ENCODE results near the gene VTI1A. TPM values are rescaled to one million over a fixed set of nuclear protein-coding genes. Genes with fewer than 3 reads are reported as not detected.

The VTI1A gene
- total RNA-seq, 1 donor from 2014 or later, result 39.4 TPM

DNA sequence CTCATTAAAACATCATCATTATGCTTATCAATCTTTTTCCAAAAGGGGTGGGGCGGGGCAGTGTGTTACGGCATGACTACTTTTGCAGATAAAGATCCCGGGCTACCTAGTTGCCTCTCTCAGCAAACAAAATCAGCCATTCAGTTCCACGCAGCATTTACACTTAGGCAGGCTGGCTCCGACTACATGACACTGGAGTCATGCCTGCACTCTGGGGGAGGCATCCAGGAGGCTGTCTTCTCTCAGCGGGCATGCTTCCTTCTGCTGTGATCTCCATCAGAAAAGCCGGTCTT, 309.2 kb downstream of the VTI1A start:
- no peaks in the 10 kb centered on the region for H3K9me3 Mint-ChIP-seq (ENCODE audit: low read depth)
- peak overlapping the region; percentile 33 for H3K4me3 Mint-ChIP-seq (ENCODE audit: low read depth)
- TF ChIP-seq, protein P1, sequence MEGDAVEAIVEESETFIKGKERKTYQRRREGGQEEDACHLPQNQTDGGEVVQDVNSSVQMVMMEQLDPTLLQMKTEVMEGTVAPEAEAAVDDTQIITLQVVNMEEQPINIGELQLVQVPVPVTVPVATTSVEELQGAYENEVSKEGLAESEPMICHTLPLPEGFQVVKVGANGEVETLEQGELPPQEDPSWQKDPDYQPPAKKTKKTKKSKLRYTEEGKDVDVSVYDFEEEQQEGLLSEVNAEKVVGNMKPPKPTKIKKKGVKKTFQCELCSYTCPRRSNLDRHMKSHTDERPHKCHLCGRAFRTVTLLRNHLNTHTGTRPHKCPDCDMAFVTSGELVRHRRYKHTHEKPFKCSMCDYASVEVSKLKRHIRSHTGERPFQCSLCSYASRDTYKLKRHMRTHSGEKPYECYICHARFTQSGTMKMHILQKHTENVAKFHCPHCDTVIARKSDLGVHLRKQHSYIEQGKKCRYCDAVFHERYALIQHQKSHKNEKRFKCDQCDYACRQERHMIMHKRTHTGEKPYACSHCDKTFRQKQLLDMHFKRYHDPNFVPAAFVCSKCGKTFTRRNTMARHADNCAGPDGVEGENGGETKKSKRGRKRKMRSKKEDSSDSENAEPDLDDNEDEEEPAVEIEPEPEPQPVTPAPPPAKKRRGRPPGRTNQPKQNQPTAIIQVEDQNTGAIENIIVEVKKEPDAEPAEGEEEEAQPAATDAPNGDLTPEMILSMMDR (IDR thresholded peaks at IDR 0.05; ENCODE audit: unreplicated experiment), result no peak
- DNase-seq (ENCODE audit: low spot score, unreplicated experiment), result no peak
- H3K4me1 Mint-ChIP-seq (ENCODE audit: low read depth), result peaks cover 41% of the 10 kb centered on the region
- H3K27me3 Mint-ChIP-seq, result no peaks in the 10 kb centered on the region
- H3K27ac Mint-ChIP-seq, result peak overlapping the region; percentile 75
- peaks cover 2% of the 10 kb centered on the region for H3K36me3 Mint-ChIP-seq (ENCODE audit: insufficient read depth)

DNA sequence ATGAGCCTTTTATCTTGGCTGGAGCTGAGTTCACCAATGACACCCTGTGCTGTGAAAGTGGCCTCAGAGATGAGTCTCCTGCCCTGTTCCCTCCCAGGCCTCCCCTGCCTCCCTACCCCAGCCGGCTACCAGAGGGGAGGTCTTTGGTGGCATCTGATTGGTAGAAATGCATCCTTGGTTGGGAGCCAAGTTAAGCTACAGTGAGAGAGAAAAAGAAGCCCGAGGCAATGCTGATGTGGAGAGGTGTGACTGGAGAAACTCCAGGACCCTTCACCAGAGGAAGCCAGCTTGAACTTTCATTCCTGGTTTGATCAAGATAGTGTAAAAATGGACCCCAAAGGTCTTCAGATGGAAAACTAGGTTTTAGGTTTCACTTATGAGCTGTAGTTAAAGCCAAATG, 311.9 kb downstream of the VTI1A start:
- Mint-ChIP-seq H3K27me3 (no peaks in the 10 kb centered on the region), H3K4me3 (ENCODE audit: low read depth) (no peak overlapping the region), H3K4me1 (ENCODE audit: low read depth) (peaks cover 37% of the 10 kb centered on the region), H3K36me3 (ENCODE audit: insufficient read depth) (peaks cover 2% of the 10 kb centered on the region), H3K9me3 (ENCODE audit: low read depth) (no peaks in the 10 kb centered on the region), H3K27ac (no peak overlapping the region)
- TF ChIP-seq, protein P1 (IDR thresholded peaks at IDR 0.05; ENCODE audit: unreplicated experiment), result no peak
- no peak for DNase-seq (ENCODE audit: low spot score, unreplicated experiment)

DNA sequence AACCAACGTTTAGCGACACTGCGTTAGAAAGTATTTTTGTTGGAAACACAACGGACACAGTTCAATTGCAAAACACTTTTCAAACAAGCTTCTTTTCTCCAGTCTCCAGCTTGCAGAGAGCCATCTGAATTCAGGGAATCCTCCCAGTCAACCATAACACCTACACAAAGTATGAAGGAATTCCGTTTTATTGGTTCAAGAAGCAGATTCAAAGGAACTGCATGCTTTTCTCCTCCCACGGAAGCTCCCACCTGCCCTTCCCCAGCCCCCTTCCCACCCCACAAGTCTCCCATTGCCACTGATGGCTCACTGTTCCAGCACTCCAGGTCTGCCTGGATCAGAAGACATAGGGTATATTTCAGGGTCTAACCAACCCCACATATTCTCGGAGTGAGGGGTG, 312.5 kb downstream of the VTI1A start:
- Mint-ChIP-seq H3K27me3 (no peaks in the 10 kb centered on the region), H3K36me3 (ENCODE audit: insufficient read depth) (peaks cover 2% of the 10 kb centered on the region), H3K9me3 (ENCODE audit: low read depth) (no peaks in the 10 kb centered on the region), H3K4me1 (ENCODE audit: low read depth) (peaks cover 31% of the 10 kb centered on the region), H3K27ac (no peak overlapping the region), H3K4me3 (ENCODE audit: low read depth) (no peak overlapping the region)
- no peak for DNase-seq (ENCODE audit: low spot score, unreplicated experiment)
- TF ChIP-seq, protein P1 (IDR thresholded peaks at IDR 0.05; ENCODE audit: unreplicated experiment), result no peak

DNA sequence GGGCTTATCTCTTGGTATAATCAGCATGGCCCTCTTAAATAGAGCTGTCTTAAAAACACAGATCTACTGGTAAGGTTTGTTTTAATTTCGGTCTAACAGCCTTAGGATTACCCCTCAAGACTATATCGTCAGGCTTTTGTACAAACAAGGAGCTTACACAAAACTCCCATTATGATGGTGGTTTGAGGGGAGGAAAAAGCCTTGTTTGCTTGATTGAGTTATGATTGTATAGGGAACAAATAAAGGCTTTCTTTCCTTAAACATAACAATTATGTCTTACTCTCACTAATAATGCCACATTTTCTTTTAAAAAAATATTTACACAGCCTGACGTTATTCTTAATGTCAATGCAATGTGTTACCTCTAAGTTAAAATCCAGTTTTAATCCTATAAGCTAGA, 314.2 kb downstream of the VTI1A start:
- H3K4me3 Mint-ChIP-seq (ENCODE audit: low read depth), result no peak overlapping the region
- no peak overlapping the region for H3K27ac Mint-ChIP-seq
- no peaks in the 10 kb centered on the region for H3K27me3 Mint-ChIP-seq
- DNase-seq (ENCODE audit: low spot score, unreplicated experiment), result no peak
- H3K9me3 Mint-ChIP-seq (ENCODE audit: low read depth), result no peaks in the 10 kb centered on the region
- TF ChIP-seq, protein P1 (IDR thresholded peaks at IDR 0.05; ENCODE audit: unreplicated experiment), result no peak
- peaks cover 2% of the 10 kb centered on the region for H3K36me3 Mint-ChIP-seq (ENCODE audit: insufficient read depth)
- H3K4me1 Mint-ChIP-seq (ENCODE audit: low read depth), result peaks cover 22% of the 10 kb centered on the region

DNA sequence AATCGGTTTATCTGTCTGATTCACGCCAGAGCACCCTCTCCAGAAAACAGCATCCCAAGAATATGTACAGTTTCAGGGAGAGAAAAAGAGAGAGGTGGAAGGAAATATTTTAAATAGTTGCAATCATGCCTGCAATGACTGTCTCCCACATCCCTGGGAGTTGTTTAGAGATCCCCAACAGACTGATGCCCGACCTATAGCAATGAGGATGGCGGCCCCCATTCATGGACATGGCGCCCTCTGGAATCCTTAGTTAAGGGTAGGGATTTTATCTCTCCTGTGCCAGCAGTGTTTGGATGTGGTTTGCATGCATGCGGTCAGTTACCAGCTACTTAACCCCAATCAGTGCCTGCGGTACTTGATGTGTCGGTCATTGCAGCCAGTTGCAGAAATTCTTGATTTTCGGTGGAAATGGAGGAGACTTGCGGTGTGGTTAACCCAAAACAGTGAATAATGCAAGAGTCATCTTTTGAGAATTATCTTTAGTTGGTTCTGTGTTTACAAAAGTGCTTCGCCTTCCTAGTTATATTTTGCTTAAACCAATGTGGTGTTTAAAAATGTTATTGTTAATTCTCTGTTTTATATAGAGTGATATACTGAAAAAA, 317.0 kb downstream of the VTI1A start:
- DNase-seq (ENCODE audit: low spot score, unreplicated experiment), result no peak
- Mint-ChIP-seq H3K4me1 (ENCODE audit: low read depth) (peaks cover 22% of the 10 kb centered on the region), H3K36me3 (ENCODE audit: insufficient read depth) (no peaks in the 10 kb centered on the region), H3K9me3 (ENCODE audit: low read depth) (no peaks in the 10 kb centered on the region), H3K27ac (no peak overlapping the region), H3K27me3 (no peaks in the 10 kb centered on the region), H3K4me3 (ENCODE audit: low read depth) (no peak overlapping the region)
- TF ChIP-seq, protein P1 (IDR thresholded peaks at IDR 0.05; ENCODE audit: unreplicated experiment), result no peak
